Transverse colon (tissue), 4 donors: Measurements from ENCODE around the gene VGLL4. TPM values are rescaled to one million over a fixed set of nuclear protein-coding genes. Genes with fewer than 3 reads are reported as not detected.

ENCODE experiments used
- DNase-seq: peaks from one replicate; pipeline ENCODE4 v3.0.0-alpha.2; 2019
- H3K27ac ChIP-seq, 4 donors: fragments of 200-600 bp; sonication (generic); 2 replicates each; pipeline ENCODE4 v1.5.1; 2016 to 2018; ENCODE audit warnings: inconsistent platforms in 4 of 4
- H3K27me3 ChIP-seq: fragments of 200-600 bp; sonication (generic); 2 replicates; pipeline ENCODE4 v1.5.1; 2017; ENCODE audit warnings: inconsistent platforms
- H3K36me3 ChIP-seq, 4 donors: fragments of 200-600 bp; sonication (generic); 2 replicates each; pipeline ENCODE4 v1.5.1; 2017 to 2019; ENCODE audit warnings: inconsistent platforms in 4 of 4
- H3K4me1 ChIP-seq, 4 donors: fragments of 200-600 bp; sonication (generic); 2 replicates each; pipeline ENCODE4 v1.5.1; 2017 to 2020; ENCODE audit warnings: inconsistent platforms in 4 of 4
- H3K4me3 ChIP-seq, 4 donors: fragments of 200-600 bp; sonication (generic); 1 replicate in 1 of 4; 2 replicates in 3 of 4; pipeline versions ENCODE4 v1.5.1 to v1.6.1; 2017 to 2019; ENCODE audit warnings: inconsistent platforms in 4 of 4
- H3K9me3 ChIP-seq, 2 donors: fragments of 200-600 bp; sonication (generic); 2 replicates each; pipeline ENCODE4 v1.5.1; 2017 to 2019; ENCODE audit warnings: inconsistent platforms in 2 of 2
- CTCF ChIP-seq, 5 experiments: fragments of 200-600 bp in 3 of 5; fragments of 450-650 bp in 2 of 5; sonication (generic) in 3 of 5; IDR thresholded peaks; 1 replicate in 2 of 5; 2 replicates in 3 of 5; pipeline ENCODE4 v1.5.1; 2016 to 2017; ENCODE audit warnings: antibody characterized with exemption in 5 of 5, inconsistent platforms in 3 of 5, mild to moderate bottlenecking in 2 of 5, moderate library complexity in 1 of 5
- EP300 ChIP-seq: sonication (generic); formaldehyde crosslinking; IDR thresholded peaks from one replicate; pipeline ENCODE4 v1.6.1; 2017; ENCODE audit warnings: antibody characterized with exemption, low read depth
- POLR2A ChIP-seq: fragments of 450-650 bp; IDR thresholded peaks from one replicate; pipeline ENCODE4 v1.6.1; 2016; ENCODE audit warnings: antibody characterized with exemption, mild to moderate bottlenecking, moderate library complexity
- POLR2AphosphoS5 ChIP-seq, 3 donors: sonication (generic); formaldehyde crosslinking; IDR thresholded peaks; one replicate each; pipeline ENCODE4 v1.6.1; 2016; ENCODE audit warnings: antibody characterized with exemption in 3 of 3
- WGBS, 2 donors: methylation state at CpG; one replicate each; pipeline ENCODE4 v1.1.5; 2018; ENCODE audit warnings: low coverage in 1 of 2; 5-methylcytosine and 5-hydroxymethylcytosine counted together
- in situ Hi-C, 4 donors: fragments of 200-750 bp; cut with MboI; loops; one replicate each; pipeline versions ENCODE4 v1.15.0 to v1.15.1; 2017; ENCODE audit warnings: low sequenced_read_pairs in 3 of 4, low pct_ligation_motif_present in 1 of 4, low pct_unique_long_range_greater_than_20kb in 1 of 4
- intact Hi-C: fragments of 100-400 bp; cut with DNase I; formaldehyde crosslinking; loops from one replicate; pipeline ENCODE4 v1.15.1; 2023; ENCODE audit warnings: low total_unique reads
- total RNA-seq, 4 donors: library from RNA; depleted of rRNA; stranded (reverse); fragments of >200 nt; gene quantifications; one replicate each; pipeline ENCODE4 v1.1.0, GENCODE V29; 2016

VGLL4 gene
- total RNA-seq, 4 donors from 2014 or later, result 67.3 to 175 (median 95.0) TPM

GRCh38 chr3:11583638-11584046 is 60.1 kb downstream of the VGLL4 start:
- Histone ChIP-seq H3K27me3 (no peaks in the 10 kb centered on the region), H3K4me1 (peaks cover 21 to 60% (median 36%) of the 10 kb centered on the region in 4 donors), H3K9me3 (no peaks in the 10 kb centered on the region), H3K4me3 (no peak overlapping the region), H3K36me3 (peaks cover 0 to 6% (median 0%) of the 10 kb centered on the region in 4 donors), H3K27ac (peak overlapping the region; percentile 67 to 86 (median 80))
- WGBS, 2 donors, result 55 to 56% methylated on average over 4 to 10 of the region's 10 CpGs
- DNase-seq, result no peak
- no peak for TF ChIP-seq POLR2AphosphoS5 (IDR thresholded peaks at IDR 0.05)
- no peak for TF ChIP-seq POLR2A
- TF ChIP-seq EP300, result no peak
- no peak for TF ChIP-seq CTCF (IDR thresholded peaks at IDR 0.05)
- in situ Hi-C loops, result no loop called here
- intact Hi-C loops, result loop anchor here (10.0 kb wide), 1 partner anchor 61 kb away; the partner anchor contains the start of gene VGLL4

GRCh38 chr3:11583235-11583634 is 60.5 kb downstream of the VGLL4 start:
- DNase-seq, result no peak
- TF ChIP-seq CTCF (IDR thresholded peaks at IDR 0.05) (no peak), EP300 (no peak), POLR2A (no peak), POLR2AphosphoS5 (IDR thresholded peaks at IDR 0.05) (no peak)
- in situ Hi-C loops, result no loop called here
- Histone ChIP-seq H3K4me3 (no peak overlapping the region), H3K9me3 (no peaks in the 10 kb centered on the region), H3K36me3 (peaks cover 0 to 6% (median 0%) of the 10 kb centered on the region in 4 donors), H3K27ac (peak overlapping the region; percentile 67 to 86 (median 80)), H3K27me3 (no peaks in the 10 kb centered on the region), H3K4me1 (peaks cover 21 to 56% (median 34%) of the 10 kb centered on the region in 4 donors)
- intact Hi-C loops, result loop anchor here (10.0 kb wide), 1 partner anchor 62 kb away; the partner anchor contains the start of gene VGLL4

GRCh38 chr3:11582191-11582968 is 61.3 kb downstream of the VGLL4 start:
- Histone ChIP-seq H3K27me3 (no peaks in the 10 kb centered on the region), H3K36me3 (peaks cover 0 to 6% (median 0%) of the 10 kb centered on the region in 4 donors), H3K4me3 (peak overlapping the region in 3 of 4 donors; percentile 6 to 36 (median 6)), H3K4me1 (peaks cover 25 to 52% (median 33%) of the 10 kb centered on the region in 4 donors), H3K9me3 (no peaks in the 10 kb centered on the region), H3K27ac (peak overlapping the region; percentile 67 to 86 (median 80))
- in situ Hi-C loops, result no loop called here
- intact Hi-C loops, result loop anchor here (10.0 kb wide), 1 partner anchor 62 kb away; the partner anchor contains the start of gene VGLL4
- peak; percentile 52 for DNase-seq
- WGBS, 2 donors, result 11 to 15% methylated on average over 8 to 13 of the region's 13 CpGs
- TF ChIP-seq POLR2A (no peak), CTCF (IDR thresholded peaks at IDR 0.05) (no peak), EP300 (no peak), POLR2AphosphoS5 (IDR thresholded peaks at IDR 0.05) (no peak)

- no peak for DNase-seq
- Histone ChIP-seq H3K27me3 (no peaks in the 10 kb centered on the region), H3K9me3 (no peaks in the 10 kb centered on the region), H3K4me1 (peaks cover 25 to 46% (median 33%) of the 10 kb centered on the region in 4 donors), H3K4me3 (peak overlapping the region in 3 of 4 donors; percentile 6 to 36 (median 6)), H3K36me3 (peaks cover 0 to 6% (median 0%) of the 10 kb centered on the region in 4 donors), H3K27ac (peak overlapping the region; percentile 67 to 86 (median 80))
- intact Hi-C loops (loop anchor here (10.0 kb wide), 1 partner anchor 63 kb away; the partner anchor contains the start of gene VGLL4), in situ Hi-C loops (no loop called here)
- WGBS, 2 donors, result 44 to 47% methylated on average over 8 to 16 of the region's 16 CpGs
- TF ChIP-seq POLR2A (no peak), POLR2AphosphoS5 (IDR thresholded peaks at IDR 0.05) (no peak), CTCF (IDR thresholded peaks at IDR 0.05) (no peak), EP300 (no peak)
Observed at GRCh38 chr3:11581237-11582190, 62.2 kb downstream of the VGLL4 start.
